Nephron (organoid): ENCODE measurements around the gene MFRP.

Source experiments
- H3K27ac Mint-ChIP-seq, 3 experiments: 2 replicates each; pipeline ENCODE4 v1.8.0; 2020; ENCODE audit warnings: mixed read lengths in 3 of 3, mild to moderate bottlenecking in 2 of 3, moderate library complexity in 1 of 3
- H3K27me3 Mint-ChIP-seq: 2 replicates; pipeline ENCODE4 v1.8.0; 2021; ENCODE audit warnings: low read depth, mild to moderate bottlenecking, moderate library complexity, mixed read lengths
- H3K36me3 Mint-ChIP-seq: 2 replicates; pipeline ENCODE4 v1.8.0; 2020; ENCODE audit warnings: low read depth, mixed read lengths
- H3K4me1 Mint-ChIP-seq: 2 replicates; pipeline ENCODE4 v1.8.0; 2020; ENCODE audit warnings: mixed read lengths
- H3K4me3 Mint-ChIP-seq, 3 experiments: 2 replicates each; pipeline ENCODE4 v1.8.0; 2020; ENCODE audit warnings: mild to moderate bottlenecking in 3 of 3, mixed read lengths in 3 of 3, moderate library complexity in 2 of 3
- H3K9me3 Mint-ChIP-seq: 2 replicates; pipeline ENCODE4 v1.8.0; 2020; ENCODE audit warnings: mixed read lengths
- CTCF ChIP-seq, 3 experiments: fragments of 200-600 bp; sonication (generic); IDR thresholded peaks; one replicate each; pipeline ENCODE4 v1.5.0; 2021; ENCODE audit warnings: antibody characterized with exemption in 3 of 3; ENCODE audit not compliant: unreplicated experiment in 3 of 3

Gene MFRP

GRCh38 chr11:119340335-119341221 lies 5.9 kb downstream of the MFRP start, which contains the start of gene C1QTNF5:
Gene C1QTNF5, minus strand, starts transcription at chr11:119340883. Its CDS starts 486 bp downstream, at chr11:119340397.
- Mint-ChIP-seq H3K27me3 (peaks cover 54% of the 10 kb centered on the region), H3K27ac (peak within 1 kb of the TSS in 2 of 3 experiments; percentile 20 to 80), H3K9me3 (no peaks in the 10 kb centered on the region), H3K36me3 (no peaks in the 10 kb centered on the region), H3K4me3 (peak within 1 kb of the TSS; percentile 56 to 73 (median 66)), H3K4me1 (peaks cover 44% of the 10 kb centered on the region)
- no peak for TF ChIP-seq CTCF (IDR thresholded peaks at IDR 0.05; ENCODE audit: unreplicated experiment in 3 of 3)

GRCh38 chr11:119339589-119340334 lies 6.7 kb downstream of the MFRP start:
- peak; percentile 96 to 99 (median 97) for TF ChIP-seq CTCF (IDR thresholded peaks at IDR 0.05; ENCODE audit: unreplicated experiment in 3 of 3)
- Mint-ChIP-seq H3K9me3 (no peaks in the 10 kb centered on the region), H3K27me3 (peaks cover 49% of the 10 kb centered on the region), H3K4me3 (peak overlapping the region; percentile 86 to 100 (median 99)), H3K36me3 (no peaks in the 10 kb centered on the region), H3K27ac (peak overlapping the region in 2 of 3 experiments; percentile 29 to 67), H3K4me1 (peaks cover 48% of the 10 kb centered on the region)

- Mint-ChIP-seq H3K36me3 (no peaks in the 10 kb centered on the region), H3K4me3 (peak overlapping the region; percentile 86 to 100 (median 99)), H3K27ac (peak overlapping the region in 2 of 3 experiments; percentile 67 to 94), H3K9me3 (no peaks in the 10 kb centered on the region), H3K27me3 (peaks cover 42% of the 10 kb centered on the region), H3K4me1 (peaks cover 51% of the 10 kb centered on the region)
- no peak for TF ChIP-seq CTCF (IDR thresholded peaks at IDR 0.05; ENCODE audit: unreplicated experiment in 3 of 3)
Measured at GRCh38 chr11:119338965-119339588, 7.4 kb downstream of the MFRP start.

GRCh38 chr11:119338318-119338890 lies 8.1 kb downstream of the MFRP start:
- no peaks in the 10 kb centered on the region for H3K9me3 Mint-ChIP-seq
- H3K4me3 Mint-ChIP-seq: peak overlapping the region; percentile 86 to 100 (median 99)
- no peaks in the 10 kb centered on the region for H3K36me3 Mint-ChIP-seq
- H3K27me3 Mint-ChIP-seq: peaks cover 36% of the 10 kb centered on the region
- TF ChIP-seq CTCF (IDR thresholded peaks at IDR 0.05; ENCODE audit: unreplicated experiment in 3 of 3): peak; percentile 65 to 79 (median 71)
- H3K4me1 Mint-ChIP-seq: peaks cover 55% of the 10 kb centered on the region
- peak overlapping the region; percentile 67 to 94 (median 75) for H3K27ac Mint-ChIP-seq

- no peak for TF ChIP-seq CTCF (IDR thresholded peaks at IDR 0.05; ENCODE audit: unreplicated experiment in 3 of 3)
- Mint-ChIP-seq H3K4me3 (peak overlapping the region; percentile 86 to 100 (median 99)), H3K9me3 (no peaks in the 10 kb centered on the region), H3K36me3 (no peaks in the 10 kb centered on the region), H3K27me3 (peaks cover 33% of the 10 kb centered on the region), H3K27ac (peak overlapping the region; percentile 67 to 94 (median 75)), H3K4me1 (peaks cover 58% of the 10 kb centered on the region)
Measured at GRCh38 chr11:119337581-119338317, 8.8 kb downstream of the MFRP start.
